GM19467 (cell line): ENCODE measurements around the gene F12.

ENCODE experiments used
- ATAC-seq: cut with Tn5 transposase; IDR thresholded peaks from one replicate; pipeline ENCODE4 v1.9.1; 2021; ENCODE audit warnings: mild to moderate bottlenecking, moderate library complexity; ENCODE audit not compliant: unreplicated experiment

F12 gene

GRCh38 chr5:177446200-177447065, 37.1 kb upstream of the F12 start, which contains the start of gene PRR7:
Gene PRR7, plus strand, starts transcription at chr5:177446814. Its CDS starts 8,254 bp downstream, at chr5:177455068.
- ATAC-seq: peak; percentile 42

- ATAC-seq: no peak
These were observed 36.5 kb upstream of the F12 start for GRCh38 chr5:177445917-177446199.

- no peak for ATAC-seq
These were observed 35.9 kb upstream of the F12 start for GRCh38 chr5:177445052-177445916.

- ATAC-seq: no peak
These were observed 35.0 kb upstream of the F12 start for GRCh38 chr5:177444106-177445051.

GRCh38 chr5:177443144-177443983, 34.0 kb upstream of the F12 start:
- ATAC-seq: no peak

GRCh38 chr5:177442066-177442826, 32.9 kb upstream of the F12 start:
- no peak for ATAC-seq

GRCh38 chr5:177440990-177441780, 31.8 kb upstream of the F12 start:
- no peak for ATAC-seq

- ATAC-seq: no peak
These were observed 31.0 kb upstream of the F12 start for GRCh38 chr5:177440211-177440989.

GRCh38 chr5:177439518-177440053, 30.2 kb upstream of the F12 start:
- no peak for ATAC-seq

- ATAC-seq: no peak
These were observed 29.1 kb upstream of the F12 start for GRCh38 chr5:177438468-177438867.

- ATAC-seq: no peak
These were observed 28.3 kb upstream of the F12 start for GRCh38 chr5:177437623-177438022.

- no peak for ATAC-seq
These were observed 26.6 kb upstream of the F12 start for GRCh38 chr5:177435847-177436536.

- no peak for ATAC-seq
These were observed 25.8 kb upstream of the F12 start for GRCh38 chr5:177434942-177435738.

- no peak for ATAC-seq
These were observed 25.1 kb upstream of the F12 start for GRCh38 chr5:177434437-177434836.

- no peak for ATAC-seq
These were observed 24.4 kb upstream of the F12 start for GRCh38 chr5:177433658-177434217.
